ENCODE data around the gene CTNNA3.

DNA sequence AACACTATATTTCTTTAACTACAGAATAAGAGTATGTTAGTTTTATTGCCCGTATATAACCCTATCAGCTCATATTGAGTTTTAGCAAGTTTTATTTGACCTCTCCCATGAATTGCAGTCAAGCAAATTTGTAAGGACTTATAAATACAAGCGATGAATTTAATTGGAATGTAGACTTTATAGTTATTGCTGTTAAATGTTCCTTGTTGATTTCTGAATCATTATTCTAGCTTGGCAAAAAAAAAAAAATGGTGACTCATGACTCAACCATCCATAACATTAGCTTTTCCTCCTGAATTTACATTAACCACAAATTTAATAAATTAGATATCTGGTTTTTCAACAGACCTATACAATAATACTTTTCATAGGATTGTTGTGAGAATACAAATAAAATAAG, 1104.1 kb downstream of the CTNNA3 start:
- TF ChIP-seq, protein P1, sequence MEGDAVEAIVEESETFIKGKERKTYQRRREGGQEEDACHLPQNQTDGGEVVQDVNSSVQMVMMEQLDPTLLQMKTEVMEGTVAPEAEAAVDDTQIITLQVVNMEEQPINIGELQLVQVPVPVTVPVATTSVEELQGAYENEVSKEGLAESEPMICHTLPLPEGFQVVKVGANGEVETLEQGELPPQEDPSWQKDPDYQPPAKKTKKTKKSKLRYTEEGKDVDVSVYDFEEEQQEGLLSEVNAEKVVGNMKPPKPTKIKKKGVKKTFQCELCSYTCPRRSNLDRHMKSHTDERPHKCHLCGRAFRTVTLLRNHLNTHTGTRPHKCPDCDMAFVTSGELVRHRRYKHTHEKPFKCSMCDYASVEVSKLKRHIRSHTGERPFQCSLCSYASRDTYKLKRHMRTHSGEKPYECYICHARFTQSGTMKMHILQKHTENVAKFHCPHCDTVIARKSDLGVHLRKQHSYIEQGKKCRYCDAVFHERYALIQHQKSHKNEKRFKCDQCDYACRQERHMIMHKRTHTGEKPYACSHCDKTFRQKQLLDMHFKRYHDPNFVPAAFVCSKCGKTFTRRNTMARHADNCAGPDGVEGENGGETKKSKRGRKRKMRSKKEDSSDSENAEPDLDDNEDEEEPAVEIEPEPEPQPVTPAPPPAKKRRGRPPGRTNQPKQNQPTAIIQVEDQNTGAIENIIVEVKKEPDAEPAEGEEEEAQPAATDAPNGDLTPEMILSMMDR (IDR thresholded peaks at IDR 0.05), result no peak
- no peak for TF ChIP-seq SIN3A (IDR thresholded peaks at IDR 0.05; ENCODE audit: borderline replicate concordance, insufficient read depth, low read depth, low read length)
